ENCODE data around the gene CEACAM20. TPM values are rescaled to one million over a fixed set of nuclear protein-coding genes. Genes with fewer than 3 reads are reported as not detected.
"Not testable (repeated sequence)": the region's sequence is repeated elsewhere in the genome, so short reads cannot be mapped to it uniquely, and the experiment has no call there.

The CEACAM20 gene
- total and polyA plus RNA-seq, 2 experiments from 2014 or later, result not detected

DNA sequence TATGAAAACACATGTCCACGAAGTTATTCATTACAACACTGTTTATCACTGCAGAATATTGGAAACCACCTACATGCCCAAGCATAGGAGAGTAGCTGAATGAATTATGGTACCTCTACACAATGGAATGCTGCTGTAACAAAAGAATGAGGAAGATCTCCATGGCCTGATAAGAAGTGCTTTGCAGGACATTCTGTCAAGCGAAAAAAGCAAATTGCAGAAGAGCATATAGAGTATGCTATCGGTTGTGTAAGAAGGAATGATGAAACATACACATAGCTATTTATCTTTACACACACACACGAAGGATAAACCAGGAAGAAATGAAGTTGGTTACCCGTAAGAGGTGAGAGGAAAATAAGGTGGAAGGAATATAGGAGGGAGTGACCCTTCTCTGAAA, 37.5 kb upstream of the CEACAM20 start:
- H3K27me3 Mint-ChIP-seq (ENCODE audit: insufficient read depth, low read depth, poor library complexity), result peaks cover 2% of the 10 kb centered on the region
- no peak overlapping the region for H3K4me3 Mint-ChIP-seq
- H3K9me2 ChIP-seq (ENCODE audit: insufficient read depth), result no peaks in the 10 kb centered on the region
- no peak overlapping the region for H3K27ac Mint-ChIP-seq
- H3K27ac ChIP-seq (ENCODE audit: low read depth), result no peak overlapping the region
- no peak for DNase-seq (ENCODE audit: low spot score)
- no peaks in the 10 kb centered on the region for H3K4me1 ChIP-seq (ENCODE audit: insufficient read depth)
- TF ChIP-seq POLR2AphosphoS5 (IDR thresholded peaks at IDR 0.05; ENCODE audit: low read depth) (no peak), JUNB (IDR thresholded peaks at IDR 0.05; ENCODE audit: unreplicated experiment) (no peak), ZNF114 (CRISPR knock-in tag; IDR thresholded peaks at IDR 0.05) (no peak), CREB1 (CRISPR knock-in tag; IDR thresholded peaks at IDR 0.05; ENCODE audit: low read depth) (no peak)
- H3F3A ChIP-seq (replicated peaks; ENCODE audit: low read depth), result no peaks in the 10 kb centered on the region
- no peaks in the 10 kb centered on the region for H3K27me3 ChIP-seq (ENCODE audit: insufficient read depth)
- no peak overlapping the region for H3K4me2 ChIP-seq
- no peak overlapping the region for H3K4me3 ChIP-seq
- H3K36me3 ChIP-seq (ENCODE audit: insufficient read depth), result no peaks in the 10 kb centered on the region
- no peaks in the 10 kb centered on the region; the same call in 2 of the 3 replicates for H3K9me3 Mint-ChIP-seq
- H3K79me2 ChIP-seq (replicated peaks; ENCODE audit: insufficient read depth), result no peaks in the 10 kb centered on the region
- no peak for ATAC-seq
- no peaks in the 10 kb centered on the region for H3K4me1 Mint-ChIP-seq
- no peak overlapping the region for H2AFZ ChIP-seq
- H4K20me1 ChIP-seq (replicated peaks; ENCODE audit: insufficient read depth), result no peaks in the 10 kb centered on the region
- no peaks in the 10 kb centered on the region for H3K36me3 Mint-ChIP-seq (ENCODE audit: low read depth)

DNA sequence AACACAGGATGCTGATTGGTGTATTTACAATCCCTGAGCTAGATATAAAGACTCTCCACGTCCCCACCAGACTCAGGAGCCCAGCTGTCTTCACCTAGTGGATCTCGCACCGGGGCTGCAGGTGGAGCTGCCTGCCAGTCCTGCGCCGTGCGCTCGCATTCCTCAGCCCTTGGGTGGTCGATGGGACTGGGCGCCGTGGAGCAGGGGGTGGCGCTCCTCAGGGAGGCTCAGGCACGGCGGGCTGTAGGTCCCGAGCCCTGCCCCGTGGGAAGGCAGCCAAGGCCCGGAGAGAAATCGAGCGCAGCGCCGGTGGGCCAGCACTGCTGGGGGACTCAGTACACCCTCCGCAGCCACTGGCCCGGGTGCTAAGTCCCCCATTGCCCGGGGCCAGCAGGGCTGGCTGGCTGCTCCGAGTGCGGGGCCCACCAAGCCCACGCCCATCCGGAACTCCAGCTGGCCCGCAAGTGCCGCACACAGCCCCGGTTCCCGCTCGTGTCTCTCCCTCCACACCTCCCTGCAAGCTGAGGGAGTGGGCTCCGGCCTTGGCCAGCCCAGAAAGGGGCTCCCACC, 33.7 kb upstream of the CEACAM20 start:
- not testable (repeated sequence) for H2AFZ ChIP-seq; H3K9me3 Mint-ChIP-seq; H3K36me3 ChIP-seq (ENCODE audit: insufficient read depth); H3K27me3 Mint-ChIP-seq (ENCODE audit: insufficient read depth, low read depth, poor library complexity); H4K20me1 ChIP-seq (replicated peaks; ENCODE audit: insufficient read depth); H3K9me2 ChIP-seq (ENCODE audit: insufficient read depth); H3K4me1 ChIP-seq (ENCODE audit: insufficient read depth); H3K27ac ChIP-seq (ENCODE audit: low read depth); H3K27ac Mint-ChIP-seq; DNase-seq (ENCODE audit: low spot score); H3K4me3 ChIP-seq; H3K36me3 Mint-ChIP-seq (ENCODE audit: low read depth); H3K4me3 Mint-ChIP-seq; H3K4me2 ChIP-seq; H3K27me3 ChIP-seq (ENCODE audit: insufficient read depth); ATAC-seq; H3F3A ChIP-seq (replicated peaks; ENCODE audit: low read depth); H3K4me1 Mint-ChIP-seq; H3K79me2 ChIP-seq (replicated peaks; ENCODE audit: insufficient read depth)

DNA sequence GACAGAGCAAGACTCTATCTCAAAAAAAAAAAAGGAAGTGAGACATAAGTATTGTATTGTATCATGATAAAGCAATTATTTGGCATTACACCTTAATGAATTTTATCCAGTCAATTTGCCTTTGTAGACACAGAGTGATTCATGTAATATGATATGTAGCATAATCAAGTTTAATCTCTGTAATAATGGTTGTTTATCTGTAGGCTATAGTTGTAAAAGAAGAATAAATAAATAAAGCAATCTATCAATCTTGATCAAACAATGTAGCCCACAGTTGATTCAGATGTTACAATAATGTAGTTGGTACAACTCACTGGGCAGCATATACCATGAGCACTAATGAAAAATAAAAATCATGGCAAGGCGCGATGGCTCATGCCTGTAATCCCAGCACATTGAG, 28.5 kb upstream of the CEACAM20 start:
- DNase-seq (ENCODE audit: low spot score) (no peak), ATAC-seq (no peak)
- Histone ChIP-seq H2AFZ (no peak overlapping the region), H3K4me3 (no peak overlapping the region), H3K79me2 (replicated peaks; ENCODE audit: insufficient read depth) (no peaks in the 10 kb centered on the region), H3K36me3 (ENCODE audit: insufficient read depth) (no peaks in the 10 kb centered on the region), H3K4me2 (no peak overlapping the region), H4K20me1 (replicated peaks; ENCODE audit: insufficient read depth) (no peaks in the 10 kb centered on the region), H3F3A (replicated peaks; ENCODE audit: low read depth) (no peaks in the 10 kb centered on the region), H3K9me2 (ENCODE audit: insufficient read depth) (no peaks in the 10 kb centered on the region), H3K4me1 (ENCODE audit: insufficient read depth) (no peaks in the 10 kb centered on the region), H3K27me3 (ENCODE audit: insufficient read depth) (no peaks in the 10 kb centered on the region), H3K27ac (ENCODE audit: low read depth) (no peak overlapping the region)
- Mint-ChIP-seq H3K4me3 (no peak overlapping the region), H3K4me1 (no peaks in the 10 kb centered on the region), H3K27ac (no peak overlapping the region), H3K9me3 (peaks cover 5% of the 10 kb centered on the region; the same call in 1 of the 3 replicates), H3K27me3 (ENCODE audit: insufficient read depth, low read depth, poor library complexity) (peaks cover 2% of the 10 kb centered on the region), H3K36me3 (ENCODE audit: low read depth) (no peaks in the 10 kb centered on the region)
- TF ChIP-seq, protein P1, sequence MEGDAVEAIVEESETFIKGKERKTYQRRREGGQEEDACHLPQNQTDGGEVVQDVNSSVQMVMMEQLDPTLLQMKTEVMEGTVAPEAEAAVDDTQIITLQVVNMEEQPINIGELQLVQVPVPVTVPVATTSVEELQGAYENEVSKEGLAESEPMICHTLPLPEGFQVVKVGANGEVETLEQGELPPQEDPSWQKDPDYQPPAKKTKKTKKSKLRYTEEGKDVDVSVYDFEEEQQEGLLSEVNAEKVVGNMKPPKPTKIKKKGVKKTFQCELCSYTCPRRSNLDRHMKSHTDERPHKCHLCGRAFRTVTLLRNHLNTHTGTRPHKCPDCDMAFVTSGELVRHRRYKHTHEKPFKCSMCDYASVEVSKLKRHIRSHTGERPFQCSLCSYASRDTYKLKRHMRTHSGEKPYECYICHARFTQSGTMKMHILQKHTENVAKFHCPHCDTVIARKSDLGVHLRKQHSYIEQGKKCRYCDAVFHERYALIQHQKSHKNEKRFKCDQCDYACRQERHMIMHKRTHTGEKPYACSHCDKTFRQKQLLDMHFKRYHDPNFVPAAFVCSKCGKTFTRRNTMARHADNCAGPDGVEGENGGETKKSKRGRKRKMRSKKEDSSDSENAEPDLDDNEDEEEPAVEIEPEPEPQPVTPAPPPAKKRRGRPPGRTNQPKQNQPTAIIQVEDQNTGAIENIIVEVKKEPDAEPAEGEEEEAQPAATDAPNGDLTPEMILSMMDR (conservative IDR thresholded peaks at IDR 0.05; ENCODE audit: low read depth in 2 of 2), result no peak
- TF ChIP-seq STAT1 (IDR thresholded peaks at IDR 0.05; ENCODE audit: unreplicated experiment), result no peak

Data from GM23338 (cell line).